NCI-H345 treated with DMSO at 0.1 percent for 48 hours (cell line): ENCODE results near the gene ZNF200.
"Not testable (repeated sequence)": the region's sequence is repeated elsewhere in the genome, so short reads cannot be mapped to it uniquely, and the experiment has no call there.

ENCODE experiments used
- DNase-seq: peaks from one replicate; lab custom pipeline; 2025; ENCODE audit not compliant: unreplicated experiment; lab: John Stamatoyannopoulos, UW

Gene ZNF200

GRCh38 chr16:3202903-3203539 lies 31.9 kb downstream of the ZNF200 start:
- no peak for DNase-seq

GRCh38 chr16:3198334-3199072 lies 36.5 kb downstream of the ZNF200 start:
- DNase-seq: no peak

GRCh38 chr16:3197694-3198333 lies 37.1 kb downstream of the ZNF200 start:
- not testable (repeated sequence) for DNase-seq

- DNase-seq: no peak
These were observed 39.0 kb downstream of the ZNF200 start for GRCh38 chr16:3195975-3196374.

- DNase-seq: no peak
These were observed 40.2 kb downstream of the ZNF200 start for GRCh38 chr16:3194792-3195191.

- no peak for DNase-seq
These were observed 41.4 kb downstream of the ZNF200 start for GRCh38 chr16:3193221-3194212.

GRCh38 chr16:3192476-3193019 lies 42.4 kb downstream of the ZNF200 start:
- DNase-seq: no peak

- DNase-seq: no peak
These were observed 44.0 kb downstream of the ZNF200 start for GRCh38 chr16:3190949-3191353.

GRCh38 chr16:3189869-3190268 lies 45.1 kb downstream of the ZNF200 start:
- DNase-seq: no peak

- DNase-seq: no peak
These were observed 45.8 kb downstream of the ZNF200 start for GRCh38 chr16:3188925-3189825.

- no peak for DNase-seq
These were observed 46.4 kb downstream of the ZNF200 start for GRCh38 chr16:3188675-3188924.

GRCh38 chr16:3187798-3188674 lies 46.9 kb downstream of the ZNF200 start, which contains the start of gene OR1F1:
Gene OR1F1 (plus strand): TSS chr16:3188204.
- DNase-seq: peak; percentile 36

GRCh38 chr16:3186946-3187690 lies 47.8 kb downstream of the ZNF200 start:
- DNase-seq: no peak

GRCh38 chr16:3183445-3184139 lies 51.4 kb downstream of the ZNF200 start:
- DNase-seq: peak; percentile 19

GRCh38 chr16:3182608-3183444 lies 52.1 kb downstream of the ZNF200 start:
- no peak for DNase-seq

- not testable (repeated sequence) for DNase-seq
These were observed 52.7 kb downstream of the ZNF200 start for GRCh38 chr16:3182293-3182607.

- no peak for DNase-seq
These were observed 54.5 kb downstream of the ZNF200 start for GRCh38 chr16:3180445-3180878.
